ENCODE data around the gene ALDH5A1. TPM values are rescaled to one million over a fixed set of nuclear protein-coding genes. Genes with fewer than 3 reads are reported as not detected.

Gene ALDH5A1
- total RNA-seq, 2 donors from 2014 or later: 4.4 to 8.2 TPM

DNA sequence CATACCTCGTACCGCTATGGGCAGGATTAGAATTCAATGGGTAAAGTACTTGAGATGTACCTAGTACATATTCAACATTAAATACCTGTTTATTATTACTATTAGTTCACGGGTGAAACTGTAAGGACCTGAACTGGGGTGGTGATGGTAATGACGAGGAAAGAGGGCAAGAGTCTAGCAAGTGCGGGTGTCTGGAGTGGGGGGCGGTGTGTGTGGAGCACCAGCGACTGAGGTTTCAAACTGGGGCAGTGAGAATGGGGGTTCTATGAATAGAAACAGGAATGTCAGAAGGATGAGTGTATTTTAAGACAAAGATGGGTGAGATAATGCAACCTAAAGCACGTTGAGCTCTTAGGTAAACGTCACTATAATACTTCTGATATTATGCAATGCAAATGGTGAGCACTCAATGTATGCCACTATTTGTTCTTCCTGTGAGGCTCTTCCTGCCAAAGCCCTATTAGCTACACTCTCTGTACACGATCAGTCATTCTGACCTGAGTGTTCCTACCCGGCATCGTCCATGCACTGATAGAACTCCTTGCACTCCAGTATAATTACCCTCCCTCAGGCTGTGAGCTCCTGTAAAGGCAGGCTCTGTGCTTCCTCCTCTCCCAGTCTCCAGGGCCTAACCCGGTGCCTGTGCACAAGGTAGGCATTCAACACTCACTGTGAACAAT, 55.0 kb downstream of the ALDH5A1 start:
- Histone ChIP-seq H3K27me3 (no peaks in the 10 kb centered on the region), H3K4me3 (no peak overlapping the region), H3K36me3 (replicated peaks in 1 of 2; ENCODE audit: insufficient read depth in 1 of 2, low read depth in 2 of 2) (no peaks in the 10 kb centered on the region), H3K4me1 (no peaks in the 10 kb centered on the region), H3K27ac (no peak overlapping the region), H3K9me3 (no peaks in the 10 kb centered on the region)
- no peak for DNase-seq
- ATAC-seq: no peak
- 76 to 80% methylated on average over 13 of the region's 13 CpGs for WGBS, 2 donors
- intact Hi-C loops (cut with DNase I): no loop called here
- TF ChIP-seq, protein P1, sequence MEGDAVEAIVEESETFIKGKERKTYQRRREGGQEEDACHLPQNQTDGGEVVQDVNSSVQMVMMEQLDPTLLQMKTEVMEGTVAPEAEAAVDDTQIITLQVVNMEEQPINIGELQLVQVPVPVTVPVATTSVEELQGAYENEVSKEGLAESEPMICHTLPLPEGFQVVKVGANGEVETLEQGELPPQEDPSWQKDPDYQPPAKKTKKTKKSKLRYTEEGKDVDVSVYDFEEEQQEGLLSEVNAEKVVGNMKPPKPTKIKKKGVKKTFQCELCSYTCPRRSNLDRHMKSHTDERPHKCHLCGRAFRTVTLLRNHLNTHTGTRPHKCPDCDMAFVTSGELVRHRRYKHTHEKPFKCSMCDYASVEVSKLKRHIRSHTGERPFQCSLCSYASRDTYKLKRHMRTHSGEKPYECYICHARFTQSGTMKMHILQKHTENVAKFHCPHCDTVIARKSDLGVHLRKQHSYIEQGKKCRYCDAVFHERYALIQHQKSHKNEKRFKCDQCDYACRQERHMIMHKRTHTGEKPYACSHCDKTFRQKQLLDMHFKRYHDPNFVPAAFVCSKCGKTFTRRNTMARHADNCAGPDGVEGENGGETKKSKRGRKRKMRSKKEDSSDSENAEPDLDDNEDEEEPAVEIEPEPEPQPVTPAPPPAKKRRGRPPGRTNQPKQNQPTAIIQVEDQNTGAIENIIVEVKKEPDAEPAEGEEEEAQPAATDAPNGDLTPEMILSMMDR (IDR thresholded peaks at IDR 0.05): no peak
- no peak for TF ChIP-seq POLR2A (IDR thresholded peaks at IDR 0.05)

DNA sequence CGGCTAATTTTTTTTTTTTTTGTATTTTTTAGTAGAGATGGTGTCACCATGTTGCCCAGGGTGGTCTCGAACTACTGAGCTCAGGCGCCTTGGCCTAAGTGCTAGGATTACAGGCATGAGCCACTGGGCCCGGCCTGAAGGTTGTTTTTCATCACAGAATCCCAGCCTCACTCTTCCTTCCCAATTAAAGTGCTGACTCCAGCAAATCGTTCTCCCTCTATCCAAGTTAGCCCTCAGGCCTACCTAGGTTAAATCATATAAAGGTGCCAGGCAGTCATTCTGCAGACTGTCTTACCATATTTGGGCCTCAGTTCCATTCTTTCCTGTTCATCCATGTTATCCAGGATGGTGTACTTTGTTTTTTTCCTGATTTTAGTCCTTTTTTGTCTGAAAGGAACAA, 56.4 kb downstream of the ALDH5A1 start:
- intact Hi-C loops (cut with DNase I): no loop called here
- Histone ChIP-seq H3K4me1 (no peaks in the 10 kb centered on the region), H3K27me3 (no peaks in the 10 kb centered on the region), H3K4me3 (no peak overlapping the region), H3K36me3 (replicated peaks in 1 of 2; ENCODE audit: insufficient read depth in 1 of 2, low read depth in 2 of 2) (no peaks in the 10 kb centered on the region), H3K27ac (no peak overlapping the region), H3K9me3 (no peaks in the 10 kb centered on the region)
- TF ChIP-seq POLR2A (IDR thresholded peaks at IDR 0.05): no peak
- TF ChIP-seq, protein P1 (IDR thresholded peaks at IDR 0.05): no peak
- DNase-seq (no peak), ATAC-seq (no peak)
- WGBS, 2 donors: 93% methylated on average over 5 of the region's 5 CpGs

DNA sequence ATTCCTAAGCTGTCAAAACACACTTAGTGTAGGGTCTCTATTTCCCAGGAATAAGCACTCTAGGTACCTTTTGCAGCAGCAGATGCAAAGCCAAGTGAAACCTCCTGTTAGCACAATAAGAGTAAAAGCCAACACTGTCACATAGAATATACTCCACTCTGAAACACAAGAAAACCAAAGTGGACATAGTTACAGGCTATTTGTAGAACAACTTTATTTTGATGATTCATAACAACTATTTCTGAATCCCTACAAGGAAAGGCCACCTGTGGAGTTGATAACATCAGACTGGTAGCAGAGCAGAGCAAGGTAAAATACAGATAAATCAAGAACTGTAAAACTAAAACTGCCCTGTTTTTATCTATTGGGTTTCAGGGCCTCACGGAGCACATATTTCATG, 59.7 kb downstream of the ALDH5A1 start:
- Histone ChIP-seq H3K4me1 (no peaks in the 10 kb centered on the region), H3K9me3 (no peaks in the 10 kb centered on the region), H3K36me3 (replicated peaks in 1 of 2; ENCODE audit: insufficient read depth in 1 of 2, low read depth in 2 of 2) (no peaks in the 10 kb centered on the region), H3K27me3 (no peaks in the 10 kb centered on the region), H3K27ac (no peak overlapping the region), H3K4me3 (no peak overlapping the region)
- TF ChIP-seq, protein P1 (IDR thresholded peaks at IDR 0.05): no peak
- no peak for TF ChIP-seq POLR2A (IDR thresholded peaks at IDR 0.05)
- intact Hi-C loops (cut with DNase I): no loop called here
- no peak for ATAC-seq
- DNase-seq: no peak
- 89 to 96% methylated on average over 1 of the region's 1 CpG for WGBS, 2 donors

DNA sequence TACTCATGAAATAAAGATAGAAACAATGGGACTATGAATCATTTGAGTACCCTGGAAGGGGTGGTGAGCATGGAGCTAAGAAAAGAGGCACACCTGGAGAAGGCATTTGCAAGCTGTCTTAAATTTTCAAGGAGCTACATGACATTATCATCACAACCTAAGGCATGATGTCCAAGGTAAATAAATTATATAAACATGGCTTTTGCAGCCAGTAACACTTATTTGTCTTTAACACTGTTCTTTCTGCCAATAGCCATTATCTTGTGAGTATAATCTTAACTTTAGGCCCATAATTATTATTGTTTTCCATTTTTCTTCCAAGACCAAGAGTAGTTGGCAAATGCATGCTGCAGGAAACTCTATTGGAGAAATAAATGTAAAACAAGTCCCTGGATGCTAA, 63.7 kb downstream of the ALDH5A1 start:
- no peak for TF ChIP-seq POLR2A (IDR thresholded peaks at IDR 0.05)
- TF ChIP-seq, protein P1 (IDR thresholded peaks at IDR 0.05): no peak
- H3K4me1 ChIP-seq: no peaks in the 10 kb centered on the region
- H3K4me3 ChIP-seq: no peak overlapping the region
- ATAC-seq (no peak), DNase-seq (no peak)
- no peaks in the 10 kb centered on the region for H3K9me3 ChIP-seq
- no peaks in the 10 kb centered on the region for H3K36me3 ChIP-seq (replicated peaks in 1 of 2; ENCODE audit: insufficient read depth in 1 of 2, low read depth in 2 of 2)
- H3K27me3 ChIP-seq: no peaks in the 10 kb centered on the region
- intact Hi-C loops (cut with DNase I): no loop called here
- no peak overlapping the region for H3K27ac ChIP-seq

DNA sequence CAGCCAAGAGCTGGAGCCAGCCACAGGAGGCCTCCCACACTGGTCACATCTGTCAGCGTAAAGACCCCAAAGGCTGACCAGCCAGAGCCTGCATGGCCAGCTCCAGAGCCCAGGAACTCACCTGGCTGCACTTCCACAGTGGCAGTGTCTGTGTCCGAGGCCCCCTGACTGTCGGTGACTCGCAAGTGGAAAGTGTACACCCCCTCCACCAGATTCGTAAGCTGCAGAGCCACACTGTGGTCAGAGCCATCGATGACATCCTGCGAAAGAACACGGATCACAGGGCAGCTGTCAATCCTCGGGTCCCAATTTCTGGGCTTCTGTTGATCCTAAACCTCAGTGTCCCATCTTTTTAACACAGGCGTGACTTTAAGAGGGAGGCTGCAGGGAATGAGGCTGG, 69.3 kb downstream of the ALDH5A1 start:
- intact Hi-C loops (cut with DNase I): no loop called here
- 72 to 77% methylated on average over 10 of the region's 10 CpGs for WGBS, 2 donors
- DNase-seq: no peak
- no peak for ATAC-seq
- H3K4me3 ChIP-seq: no peak overlapping the region
- H3K36me3 ChIP-seq (replicated peaks in 1 of 2; ENCODE audit: insufficient read depth in 1 of 2, low read depth in 2 of 2): no peaks in the 10 kb centered on the region
- TF ChIP-seq, protein P1 (IDR thresholded peaks at IDR 0.05): no peak
- TF ChIP-seq POLR2A (IDR thresholded peaks at IDR 0.05): no peak
- no peaks in the 10 kb centered on the region for H3K9me3 ChIP-seq
- no peak overlapping the region for H3K27ac ChIP-seq
- no peaks in the 10 kb centered on the region for H3K4me1 ChIP-seq
- no peaks in the 10 kb centered on the region for H3K27me3 ChIP-seq

All from body of pancreas (tissue), 4 donors.